GM19035 (cell line): ENCODE measurements around the gene CASD1.

Experiments
- ATAC-seq: cut with Tn5 transposase; IDR thresholded peaks from one replicate; pipeline ENCODE4 v1.9.1; 2021; ENCODE audit not compliant: unreplicated experiment

CASD1 gene

GRCh38 chr7:94512735-94513564 is 3.3 kb downstream of the CASD1 start:
- ATAC-seq: no peak

DNA sequence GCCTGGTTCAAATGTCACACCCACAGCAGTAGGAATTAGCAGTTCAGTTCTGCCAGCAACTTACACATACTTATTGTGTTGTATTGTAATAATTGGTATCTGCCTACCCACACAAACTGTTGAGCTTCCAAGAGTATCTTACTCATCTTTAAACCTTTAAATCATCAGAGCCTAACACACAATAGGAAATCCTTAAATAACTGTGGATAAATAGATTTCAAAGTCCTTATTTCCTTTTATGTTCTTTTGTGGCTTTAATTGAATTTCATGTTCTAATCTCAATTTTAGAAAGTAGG is 3.9 kb downstream of the CASD1 start:
- no peak for ATAC-seq

DNA sequence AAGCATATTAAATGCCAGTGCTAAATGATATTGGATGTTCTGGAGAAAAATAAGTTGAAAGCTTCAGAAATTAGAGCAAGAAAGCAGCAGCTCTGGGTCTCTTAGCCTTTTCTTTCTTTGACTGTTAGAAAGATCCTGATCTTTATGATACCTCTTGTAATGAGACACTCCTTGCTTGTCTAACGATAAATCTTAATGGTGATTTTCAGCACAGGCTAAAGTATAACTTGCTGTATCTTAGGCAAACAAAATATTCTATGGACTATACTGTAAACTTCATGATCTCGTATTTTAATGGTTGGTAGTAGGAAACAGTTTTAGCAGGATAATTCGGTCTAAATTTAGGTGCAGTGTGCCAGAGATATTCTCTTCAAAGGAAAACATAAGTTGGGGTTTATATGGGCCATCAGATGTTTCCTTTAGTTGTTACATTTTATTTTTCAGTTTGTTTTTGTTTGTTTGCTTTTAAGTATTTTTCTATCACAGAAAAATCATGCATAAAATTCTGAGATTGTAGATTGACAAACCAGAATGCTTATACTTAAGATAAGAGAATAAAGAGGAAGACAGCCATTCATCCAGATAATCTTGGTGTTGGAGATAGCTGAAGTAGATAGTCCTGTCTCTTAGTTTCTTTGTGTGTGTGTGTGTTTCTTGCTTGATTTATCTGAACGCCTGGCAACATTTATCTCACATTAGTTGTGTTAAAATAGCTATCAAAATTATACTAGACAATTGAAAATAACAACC is 4.7 kb downstream of the CASD1 start:
- no peak for ATAC-seq

- ATAC-seq: no peak
Observed at GRCh38 chr7:94514917-94515316, 5.3 kb downstream of the CASD1 start.

DNA sequence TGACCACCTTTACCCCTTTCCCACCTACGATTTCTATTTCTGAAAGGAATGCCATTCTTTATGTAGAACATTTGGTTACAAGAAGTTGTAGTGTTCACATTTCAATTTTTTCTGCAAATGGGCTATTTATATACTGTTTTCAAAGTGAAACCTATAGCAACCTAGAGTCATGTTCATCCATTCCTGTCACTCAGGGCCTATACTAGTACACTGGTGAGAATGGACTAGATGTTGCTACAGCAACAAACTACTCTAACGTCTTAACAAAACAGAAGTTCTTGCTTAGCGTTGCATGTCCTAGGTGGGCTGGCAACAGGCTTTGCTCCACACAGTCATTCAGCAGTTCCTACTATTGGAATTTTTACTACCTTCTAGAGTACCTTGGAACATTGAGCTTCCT is 16.3 kb downstream of the CASD1 start:
- ATAC-seq: no peak

DNA sequence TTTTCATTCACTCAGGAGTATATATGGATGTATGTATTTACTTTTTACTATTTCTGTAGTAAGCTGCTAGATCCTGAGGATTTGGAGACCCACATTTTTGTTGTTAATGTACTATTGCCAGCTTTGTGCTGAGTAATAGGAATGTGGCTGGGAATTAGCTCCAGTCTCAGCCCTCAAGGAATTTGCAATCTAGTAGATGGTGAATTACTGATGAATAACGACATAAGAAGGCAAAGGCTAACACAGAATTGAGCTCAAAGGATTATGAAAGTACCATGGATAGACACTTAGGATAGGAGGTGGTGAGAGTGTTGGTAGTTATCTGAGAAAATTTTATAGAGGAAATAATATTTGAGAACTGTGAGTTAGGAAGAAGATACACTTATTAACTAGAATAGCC is 19.9 kb downstream of the CASD1 start:
- no peak for ATAC-seq

GRCh38 chr7:94530109-94530508 is 20.5 kb downstream of the CASD1 start:
- ATAC-seq: no peak

DNA sequence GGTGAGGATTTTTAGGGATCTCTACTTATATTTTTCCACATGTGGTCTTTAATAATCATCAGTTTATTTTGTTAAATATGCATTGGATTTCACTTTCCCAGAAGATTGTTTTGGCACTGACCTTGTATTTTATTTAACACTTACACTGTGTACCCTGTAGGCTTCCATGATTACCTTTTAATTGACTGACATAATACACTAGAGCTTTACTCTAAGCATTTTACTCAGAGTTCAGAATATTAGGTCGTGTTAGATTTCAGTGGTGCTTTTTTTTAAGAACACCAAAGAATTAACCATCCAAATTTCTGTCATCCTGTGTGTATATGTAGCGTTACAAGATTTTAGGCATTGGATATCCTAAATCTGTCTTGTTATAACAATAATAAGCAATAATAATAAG is 23.1 kb downstream of the CASD1 start:
- ATAC-seq: no peak

- ATAC-seq: no peak
Observed at GRCh38 chr7:94540428-94540827, 30.8 kb downstream of the CASD1 start.

DNA sequence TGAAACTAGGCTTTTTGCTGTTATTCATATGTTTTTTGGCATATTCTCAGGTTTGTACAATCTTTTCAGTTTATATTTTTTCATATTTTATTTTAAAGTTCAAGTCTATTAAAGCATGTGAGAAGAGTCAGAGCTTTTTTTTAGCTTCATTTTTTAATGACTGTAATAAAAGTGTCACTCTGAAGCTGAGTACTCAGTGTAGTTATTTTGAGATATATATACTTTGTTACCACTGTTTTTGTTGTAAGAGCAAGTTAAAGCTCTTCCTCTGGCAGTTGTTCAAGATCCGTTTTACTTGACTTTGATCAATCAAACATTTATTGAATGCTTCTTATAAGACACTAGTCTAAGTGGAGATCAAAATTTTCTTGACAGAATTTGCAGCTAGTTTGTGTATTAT is 37.5 kb downstream of the CASD1 start:
- no peak for ATAC-seq

DNA sequence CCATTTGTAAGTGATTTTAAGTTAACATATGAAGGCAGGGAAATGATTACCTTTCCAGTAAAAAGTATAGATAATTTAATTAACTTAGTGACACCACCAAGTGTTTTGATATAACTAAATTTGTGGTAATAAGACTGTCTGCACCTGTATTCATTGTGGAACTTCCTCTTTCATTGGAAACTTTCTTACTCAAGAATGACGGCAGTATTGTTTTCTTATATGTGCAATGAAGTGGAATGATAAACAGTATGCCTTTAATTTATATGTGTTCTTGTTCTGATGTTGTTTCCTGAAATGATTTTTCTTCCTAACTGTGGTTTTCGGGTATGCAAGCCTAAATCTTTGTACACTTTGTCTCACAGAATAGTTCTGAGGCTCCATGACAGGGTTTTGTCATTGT is 46.4 kb downstream of the CASD1 start:
- no peak for ATAC-seq

DNA sequence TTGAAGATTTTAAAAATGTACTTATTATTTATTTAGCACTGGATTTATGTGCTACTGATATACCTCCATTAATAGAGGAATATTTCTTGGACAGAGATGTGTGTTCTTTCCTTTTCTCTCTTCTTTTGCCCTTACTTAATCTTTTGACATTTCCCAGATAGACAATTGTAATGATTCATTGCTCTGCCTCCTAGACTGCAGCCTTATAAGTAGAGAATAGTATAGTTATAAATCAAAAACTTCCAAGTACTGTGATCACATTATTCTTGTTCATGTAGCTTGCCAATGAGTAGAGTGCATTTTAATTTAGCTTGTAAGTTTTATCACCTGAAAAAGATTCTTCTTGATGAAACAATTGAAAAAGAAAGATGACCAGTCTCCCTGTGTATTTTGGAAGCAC is 47.6 kb downstream of the CASD1 start:
- ATAC-seq: no peak

DNA sequence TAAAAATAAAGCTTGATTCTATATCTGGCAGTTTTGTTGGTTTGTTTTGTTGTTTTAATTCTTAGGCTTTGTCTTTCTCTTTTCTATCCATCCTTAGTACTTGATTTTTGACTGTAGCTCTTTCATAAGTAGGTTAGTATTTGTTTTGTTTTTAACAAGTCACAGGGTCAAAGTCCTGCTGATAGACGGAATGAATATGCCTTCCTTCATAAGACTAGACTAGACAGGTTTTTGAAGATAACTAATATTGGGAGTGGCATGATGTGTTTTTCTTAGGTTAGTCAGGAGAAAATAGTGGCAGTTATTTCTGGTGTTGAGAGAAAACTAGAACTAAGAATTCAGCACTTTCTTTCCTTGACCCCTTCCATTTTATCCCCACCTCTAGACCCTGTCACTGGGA is 50.4 kb downstream of the CASD1 start:
- ATAC-seq: no peak

DNA sequence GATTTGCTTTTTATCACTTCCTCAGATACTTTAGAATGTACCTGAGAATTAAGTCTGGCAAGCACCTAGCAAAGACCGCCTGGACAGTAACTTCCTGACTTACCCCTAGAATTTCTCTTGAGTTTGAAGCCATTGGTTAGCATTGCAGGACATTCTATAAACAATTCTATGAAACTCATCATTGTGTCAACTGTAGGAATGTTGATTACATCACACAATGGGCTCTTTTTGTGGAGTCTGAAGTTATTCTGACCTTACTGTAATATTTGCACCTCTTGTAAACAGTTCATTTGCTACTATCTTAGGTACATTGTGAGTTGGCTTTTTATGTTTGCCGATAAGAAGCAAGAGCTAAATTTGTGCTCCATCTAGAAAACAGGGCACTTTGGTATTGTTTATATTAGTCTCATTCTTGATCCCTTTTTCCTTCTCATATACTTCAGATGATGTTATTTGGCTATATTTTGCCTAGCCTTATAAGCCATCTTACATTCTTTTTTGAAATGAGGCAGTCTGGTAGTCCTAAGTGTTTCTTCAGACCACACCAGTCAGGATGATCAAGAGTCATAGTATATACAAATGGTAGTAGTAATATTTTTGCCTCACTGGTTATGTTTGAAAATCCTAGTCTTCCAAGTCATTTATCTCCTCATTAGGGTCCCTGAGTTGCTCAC is 52.4 kb downstream of the CASD1 start:
- no peak for ATAC-seq

GRCh38 chr7:94562525-94562924 is 52.9 kb downstream of the CASD1 start:
- ATAC-seq: no peak

DNA sequence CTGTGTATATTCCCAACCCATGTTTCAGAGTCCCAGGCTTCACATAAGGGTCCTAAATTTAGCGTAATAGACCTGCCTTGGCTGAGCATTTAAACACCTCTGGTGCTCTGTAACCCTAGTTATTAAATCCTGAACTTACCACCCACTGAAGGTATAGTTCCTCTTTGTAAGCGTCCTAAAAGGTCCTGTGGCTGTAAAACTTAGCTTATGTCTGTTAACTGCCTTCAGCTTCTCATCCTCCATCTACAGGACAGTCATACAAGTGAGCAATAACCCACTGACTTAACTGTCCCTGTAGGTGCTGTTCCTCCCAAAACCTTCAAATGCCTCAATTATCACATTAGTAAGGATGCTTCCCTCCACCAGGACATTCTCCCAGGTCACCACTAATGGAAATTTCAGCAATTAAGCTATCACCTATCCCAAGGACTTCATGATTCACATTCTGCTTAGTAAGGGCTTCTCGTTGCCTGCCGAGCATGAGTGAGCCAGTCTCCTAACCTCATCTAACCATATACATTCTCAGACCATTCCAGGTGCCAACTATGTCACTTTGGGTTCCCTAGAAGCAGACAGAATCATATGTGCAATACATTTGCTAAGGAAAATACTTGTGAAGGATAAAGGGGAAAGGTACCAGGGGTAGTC is 55.8 kb downstream of the CASD1 start:
- no peak for ATAC-seq

DNA sequence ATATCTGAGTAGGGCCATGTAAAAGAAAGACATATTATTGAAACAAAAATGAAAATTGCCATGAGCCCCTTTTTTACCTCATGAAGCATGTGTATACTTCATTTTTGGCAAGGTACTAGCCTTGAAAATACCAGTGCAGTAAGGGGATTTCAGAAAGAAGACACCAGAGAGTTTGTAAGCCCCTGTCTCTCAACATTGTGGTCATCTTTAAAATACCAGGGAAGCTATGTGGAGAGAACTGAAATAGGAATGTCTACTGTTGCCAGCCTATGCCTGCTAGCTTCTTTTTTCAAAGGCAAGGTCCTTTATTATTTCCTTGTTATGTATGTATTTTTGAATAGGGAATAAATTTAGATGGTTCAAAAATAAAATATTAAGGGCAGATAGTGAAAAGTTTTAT is 57.8 kb downstream of the CASD1 start:
- ATAC-seq: no peak

GRCh38 chr7:94571816-94572215 is 62.2 kb downstream of the CASD1 start:
- ATAC-seq: no peak

GRCh38 chr7:94575646-94576045 is 66.0 kb downstream of the CASD1 start:
- ATAC-seq: no peak

DNA sequence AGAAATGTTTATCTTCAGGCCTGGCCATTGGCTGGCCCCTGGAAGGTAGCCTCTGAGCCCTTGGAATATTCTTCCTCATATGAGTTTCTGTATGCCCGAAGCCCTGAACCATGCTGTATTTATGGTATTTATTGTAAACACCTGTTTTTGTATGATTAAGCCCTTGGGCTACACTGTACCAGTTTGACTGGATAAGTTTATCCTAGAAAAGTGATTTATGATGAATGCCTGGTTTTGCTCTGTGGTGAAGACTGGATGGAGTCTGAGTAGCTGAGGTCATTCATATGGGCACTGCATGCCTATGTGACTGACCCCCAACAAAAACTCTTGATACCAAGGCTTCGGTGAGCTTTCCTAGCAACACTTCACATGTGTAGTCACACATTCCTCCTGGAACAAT is 66.7 kb downstream of the CASD1 start:
- ATAC-seq: no peak

DNA sequence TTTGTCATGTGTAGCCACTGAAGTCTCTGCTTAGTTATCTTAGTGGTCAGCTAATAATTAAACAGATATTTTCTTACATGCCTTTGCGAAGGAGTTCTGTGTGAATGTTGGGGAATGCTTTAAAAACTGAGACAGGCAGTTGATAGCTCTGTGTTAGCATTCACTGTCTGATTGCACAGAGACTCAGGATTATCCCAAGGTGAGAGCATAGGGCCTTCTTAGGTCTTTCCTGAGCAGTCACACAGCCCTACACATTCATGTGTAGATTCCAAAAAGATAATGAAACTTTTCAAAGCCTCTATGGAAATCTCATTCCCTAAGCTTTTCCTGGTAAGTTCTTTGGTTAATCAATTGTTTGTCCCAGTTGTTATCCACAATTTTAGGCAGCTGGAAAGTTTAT is 67.7 kb downstream of the CASD1 start:
- no peak for ATAC-seq

GRCh38 chr7:94578614-94579013 is 69.0 kb downstream of the CASD1 start:
- ATAC-seq: no peak
